SJSA1 (cell line): ENCODE measurements around the gene IL10RA. TPM values are rescaled to one million over a fixed set of nuclear protein-coding genes. Genes with fewer than 3 reads are reported as not detected.
"Not testable (repeated sequence)": the region's sequence is repeated elsewhere in the genome, so short reads cannot be mapped to it uniquely, and the experiment has no call there.

Source experiments
- DNase-seq, 2 experiments: peaks; one replicate each; pipeline ENCODE4 v3.0.0-alpha.2; 2015 to 2020; ENCODE audit warnings: low spot score in 2 of 2, low read depth in 1 of 2
- H3K27ac ChIP-seq: fragments of 250-450 bp; sonication (Bioruptor Pico); 2 replicates; pipeline ENCODE4 v1.5.1; 2020; ENCODE audit warnings: mild to moderate bottlenecking, moderate library complexity
- H3K27me3 ChIP-seq: fragments of 250-450 bp; sonication (Bioruptor Pico); replicated peaks from 2 replicates; pipeline ENCODE4 v1.5.1; 2020; ENCODE audit warnings: mild to moderate bottlenecking, moderate library complexity
- H3K36me3 ChIP-seq: fragments of 250-450 bp; sonication (Bioruptor Pico); 2 replicates; pipeline ENCODE4 v1.5.1; 2020; ENCODE audit warnings: mild to moderate bottlenecking
- H3K4me1 ChIP-seq: fragments of 250-450 bp; sonication (Bioruptor Pico); replicated peaks from 2 replicates; pipeline ENCODE4 v1.6.1; 2021; ENCODE audit warnings: mild to moderate bottlenecking
- H3K4me3 ChIP-seq: fragments of 250-450 bp; sonication (Bioruptor Pico); 2 replicates; pipeline ENCODE4 v1.5.1; 2020; ENCODE audit warnings: mild to moderate bottlenecking
- H3K9me3 ChIP-seq: fragments of 250-450 bp; sonication (Bioruptor Pico); replicated peaks from 2 replicates; pipeline ENCODE4 v1.5.1; 2020; ENCODE audit warnings: mild to moderate bottlenecking
- total RNA-seq: library from RNA; depleted of rRNA; stranded (reverse); fragments of >200 nt; shearing (Covaris generic); gene quantifications from 2 replicates; pipeline ENCODE4 v1.2.3, GENCODE V29; 2014

The IL10RA gene
- total RNA-seq, 1 experiment from 2014 or later, result not detected

DNA sequence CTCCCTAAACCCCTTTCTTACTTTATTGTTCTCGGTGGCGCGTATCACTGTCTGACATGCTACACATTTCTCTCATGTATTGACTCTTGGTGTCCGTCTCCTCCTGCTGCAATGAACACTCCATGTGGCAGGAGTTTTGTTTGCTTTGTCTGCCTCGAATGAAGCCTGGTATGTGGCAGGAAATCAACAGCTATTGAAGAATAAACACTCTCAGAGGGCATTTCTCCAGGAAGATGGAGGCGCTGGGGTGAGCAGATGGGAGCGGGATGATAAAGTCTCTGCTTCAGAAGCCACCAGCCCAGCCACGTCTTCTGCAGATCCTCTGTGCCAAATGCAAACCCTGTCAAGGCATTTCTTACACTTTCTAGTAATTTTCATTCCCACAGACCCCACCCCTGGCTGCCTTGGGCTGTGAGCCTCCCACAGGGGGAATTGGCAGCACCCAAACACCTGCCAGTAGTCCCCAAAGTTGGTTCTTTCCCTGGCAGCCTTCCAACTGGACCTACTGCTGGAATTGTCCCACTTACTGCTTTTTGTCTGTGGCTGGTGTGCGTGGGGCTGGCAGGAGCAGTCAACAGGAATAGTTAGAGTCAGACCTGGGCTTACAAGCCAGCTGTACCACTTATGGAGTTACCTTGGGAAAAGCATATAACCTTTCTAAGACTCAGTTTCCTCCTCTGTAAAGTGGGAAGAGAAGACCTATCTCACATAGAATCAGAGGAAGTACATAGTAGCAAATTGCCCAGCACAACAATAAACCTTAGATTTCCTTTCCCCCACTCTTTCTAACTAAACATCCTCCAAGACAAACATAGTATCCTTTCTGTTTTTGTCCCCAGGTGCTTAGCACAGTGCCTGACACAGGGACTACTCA, 13.3 kb upstream of the IL10RA start:
- Histone ChIP-seq H3K9me3 (no peaks in the 10 kb centered on the region), H3K4me1 (no peaks in the 10 kb centered on the region), H3K36me3 (no peaks in the 10 kb centered on the region), H3K4me3 (no peak overlapping the region), H3K27me3 (no peaks in the 10 kb centered on the region), H3K27ac (no peak overlapping the region)
- DNase-seq, result peak in 1 of 2 experiments; percentile 2

DNA sequence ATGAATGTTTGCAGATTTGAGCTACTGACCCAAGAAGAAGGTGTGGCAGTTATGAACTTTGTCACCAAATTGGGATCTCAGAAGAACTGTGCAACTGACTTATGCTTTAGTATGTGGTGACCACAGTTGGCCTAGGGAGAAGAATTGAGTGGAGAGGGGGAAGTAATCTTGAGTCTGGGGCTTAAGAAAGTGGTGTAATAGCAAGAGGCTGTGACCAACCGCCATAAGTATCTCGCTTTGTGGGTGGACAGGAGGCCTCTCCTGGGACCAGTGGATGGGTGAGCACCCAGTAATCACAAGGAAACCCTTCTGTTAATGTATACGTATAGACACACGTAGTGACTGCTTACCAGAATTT, 12.7 kb upstream of the IL10RA start:
- Histone ChIP-seq H3K36me3 (no peaks in the 10 kb centered on the region), H3K27me3 (no peaks in the 10 kb centered on the region), H3K4me3 (no peak overlapping the region), H3K4me1 (no peaks in the 10 kb centered on the region), H3K9me3 (no peaks in the 10 kb centered on the region), H3K27ac (no peak overlapping the region)
- DNase-seq, result no peak

DNA sequence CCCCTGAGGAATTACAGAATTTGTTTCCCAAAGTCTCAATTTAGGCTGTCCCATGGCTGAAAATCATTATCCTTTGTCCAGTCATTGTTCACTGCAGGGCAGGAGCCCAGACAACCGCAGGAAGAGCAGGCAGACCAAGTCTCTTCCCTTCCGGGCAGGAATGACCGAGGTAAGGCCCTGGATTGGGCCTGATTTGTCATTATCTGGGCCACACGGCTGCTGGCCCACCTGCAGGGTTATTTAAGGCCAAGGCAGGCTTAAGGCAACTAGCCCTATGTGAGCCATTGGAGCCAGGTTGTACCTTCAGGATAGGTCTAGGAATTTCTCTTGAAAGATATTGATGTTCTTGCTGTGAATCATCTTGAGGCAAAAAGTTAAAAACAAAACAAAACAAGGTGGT, 9.7 kb upstream of the IL10RA start:
- H3K9me3 ChIP-seq, result no peaks in the 10 kb centered on the region
- no peak for DNase-seq
- H3K4me1 ChIP-seq, result no peaks in the 10 kb centered on the region
- no peak overlapping the region for H3K27ac ChIP-seq
- H3K36me3 ChIP-seq, result no peaks in the 10 kb centered on the region
- no peak overlapping the region for H3K4me3 ChIP-seq
- no peaks in the 10 kb centered on the region for H3K27me3 ChIP-seq

DNA sequence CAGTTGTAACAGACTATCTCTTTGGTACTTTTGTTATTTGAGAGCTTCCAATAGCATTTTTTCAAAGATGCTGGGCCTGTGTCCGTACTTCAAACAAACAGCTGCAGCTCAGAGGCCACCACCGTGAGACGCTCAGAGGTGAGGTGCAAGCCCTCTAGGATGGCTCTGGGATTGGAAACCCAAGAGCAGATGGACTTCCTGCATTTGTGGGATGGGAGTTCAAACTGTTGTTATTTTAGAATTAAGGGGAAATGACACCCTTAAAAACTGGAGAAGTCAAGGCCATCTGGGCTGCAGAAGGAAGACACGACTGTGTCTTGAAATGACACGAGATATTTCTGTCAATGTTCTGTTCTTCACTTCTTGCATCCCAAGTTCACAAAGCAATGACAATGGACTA, 9.2 kb upstream of the IL10RA start:
- no peaks in the 10 kb centered on the region for H3K36me3 ChIP-seq
- no peak for DNase-seq

DNA sequence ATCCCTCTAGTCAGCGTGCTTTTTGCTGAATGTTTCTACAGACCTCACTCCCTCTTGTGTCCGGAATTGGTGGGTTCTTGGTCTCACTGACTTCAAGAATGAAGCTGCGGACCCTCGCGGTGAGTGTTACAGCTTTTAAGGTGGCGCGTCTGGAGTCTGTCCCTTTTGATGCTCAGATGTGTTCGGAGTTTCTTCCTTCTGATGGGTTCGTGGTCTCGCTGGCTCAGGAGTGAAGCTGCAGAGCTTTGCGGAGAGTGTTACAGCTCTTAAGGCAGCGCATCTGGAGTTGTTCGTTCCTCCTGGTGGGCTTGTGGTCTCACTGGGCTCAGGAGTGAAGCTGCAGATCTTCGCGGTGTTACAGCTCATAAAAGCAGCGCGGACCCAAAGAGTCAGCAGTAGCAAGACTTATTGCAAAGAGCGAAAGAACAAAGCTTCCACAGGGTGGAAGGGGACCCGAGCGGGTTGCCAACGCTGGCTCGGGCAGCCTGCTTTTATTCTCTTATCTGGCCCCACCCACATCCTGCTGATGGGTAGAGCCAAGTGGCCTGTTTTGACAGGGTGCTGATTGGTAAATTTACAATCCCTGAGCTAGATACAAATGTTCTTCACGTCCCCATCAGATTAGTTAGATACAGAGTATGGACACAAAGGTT, 8.5 kb upstream of the IL10RA start:
- not testable (repeated sequence) for DNase-seq, H3K9me3 ChIP-seq, H3K36me3 ChIP-seq, H3K27ac ChIP-seq, H3K4me1 ChIP-seq, H3K4me3 ChIP-seq, H3K27me3 ChIP-seq

More for the DNA sequence above, 9.2 kb upstream of the IL10RA start:
- Histone ChIP-seq H3K4me1 (no peaks in the 10 kb centered on the region), H3K27me3 (no peaks in the 10 kb centered on the region), H3K9me3 (no peaks in the 10 kb centered on the region), H3K4me3 (no peak overlapping the region), H3K27ac (no peak overlapping the region)

DNA sequence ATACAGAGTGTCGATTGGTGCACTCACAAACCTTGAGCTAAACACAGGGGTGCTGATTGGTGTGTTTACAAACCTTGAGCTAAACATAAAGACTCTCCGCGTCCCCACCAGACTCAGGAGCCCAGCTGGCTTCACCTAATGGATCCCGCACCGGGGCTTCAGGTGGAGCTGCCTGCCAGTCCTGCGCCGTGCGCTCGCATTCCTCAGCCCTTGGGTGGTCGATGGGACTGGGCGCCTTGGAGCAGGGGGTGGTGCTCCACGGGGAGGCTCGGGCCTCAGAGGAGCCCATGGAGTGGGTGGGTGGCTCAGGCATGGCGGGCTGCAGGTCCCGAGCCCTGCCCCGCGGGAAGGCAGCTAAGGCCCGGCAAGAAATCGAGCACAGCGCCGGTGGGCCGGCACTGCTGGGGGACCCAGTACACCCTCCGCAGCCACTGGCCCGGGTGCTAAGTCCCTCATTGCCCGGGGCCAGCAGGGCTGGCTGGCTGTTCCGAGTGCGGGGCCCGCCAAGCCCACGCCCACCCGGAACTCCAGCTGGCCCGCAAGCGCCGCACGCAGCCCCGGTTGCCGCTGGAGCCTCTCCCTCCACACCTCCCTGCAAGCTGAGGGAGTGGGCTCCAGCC, 7.8 kb upstream of the IL10RA start:
- H3K9me3 ChIP-seq, H3K4me1 ChIP-seq, H3K4me3 ChIP-seq, H3K27me3 ChIP-seq, H3K27ac ChIP-seq, H3K36me3 ChIP-seq, DNase-seq: not testable (repeated sequence)

DNA sequence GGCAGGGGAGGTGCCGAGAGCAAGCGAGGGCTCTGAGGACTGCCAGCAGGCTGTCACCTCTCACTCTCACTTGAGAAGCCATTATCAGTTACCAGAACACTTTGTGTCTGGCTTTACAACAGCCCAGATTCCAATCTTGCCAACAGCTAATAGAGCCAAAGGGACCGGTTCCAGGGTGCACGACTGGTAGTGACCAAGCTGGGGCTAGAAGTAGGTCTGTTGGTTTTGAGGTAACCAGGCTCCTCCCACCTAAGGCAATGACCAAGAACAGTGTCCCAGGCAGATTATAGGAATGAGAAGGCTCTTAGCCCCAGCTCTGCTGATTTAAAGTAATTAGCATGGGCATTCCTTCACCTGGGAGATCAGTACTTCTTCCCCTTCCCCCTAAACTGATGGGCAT, 7.2 kb upstream of the IL10RA start:
- H3K4me3 ChIP-seq, result no peak overlapping the region
- H3K36me3 ChIP-seq, result no peaks in the 10 kb centered on the region
- H3K9me3 ChIP-seq, result no peaks in the 10 kb centered on the region
- H3K4me1 ChIP-seq, result no peaks in the 10 kb centered on the region
- no peak for DNase-seq
- no peaks in the 10 kb centered on the region for H3K27me3 ChIP-seq
- no peak overlapping the region for H3K27ac ChIP-seq

DNA sequence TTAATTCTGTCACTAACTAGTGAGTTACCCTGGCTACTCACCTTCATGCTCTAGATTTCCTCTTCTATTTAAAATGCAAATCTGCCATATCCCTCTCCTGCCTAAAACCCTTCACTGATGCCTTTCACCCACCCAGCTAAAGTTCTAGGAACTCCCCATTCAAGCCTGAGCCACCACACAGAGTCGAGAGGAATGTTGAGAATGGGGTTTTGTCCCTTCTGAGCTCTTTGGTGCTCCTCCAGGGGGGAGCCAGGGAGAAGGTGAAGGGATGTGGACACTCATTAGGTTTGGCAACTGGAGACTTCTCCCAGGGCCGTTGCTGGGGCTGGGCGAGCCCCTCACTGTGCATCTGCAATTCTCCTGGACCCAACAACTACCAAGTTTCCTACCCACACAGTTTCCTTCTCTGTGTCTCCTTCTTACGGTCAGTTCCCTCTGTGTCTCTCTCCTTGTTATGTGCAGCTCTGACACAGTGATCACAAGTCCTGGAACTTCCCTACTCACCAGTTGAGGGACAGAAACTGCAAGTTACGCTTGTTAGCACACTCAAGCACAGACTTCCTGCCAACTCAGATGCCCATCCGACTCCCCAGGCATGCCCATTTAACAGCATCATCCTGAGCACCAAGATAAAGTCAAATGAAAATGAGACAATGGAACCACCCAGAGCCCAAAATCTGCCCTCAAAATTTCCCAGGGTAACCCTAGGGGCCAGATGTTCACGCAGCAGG, 6.5 kb upstream of the IL10RA start:
- no peaks in the 10 kb centered on the region for H3K27me3 ChIP-seq
- H3K9me3 ChIP-seq, result no peaks in the 10 kb centered on the region
- DNase-seq, result no peak
- no peak overlapping the region for H3K4me3 ChIP-seq
- no peaks in the 10 kb centered on the region for H3K36me3 ChIP-seq
- H3K27ac ChIP-seq, result no peak overlapping the region
- no peaks in the 10 kb centered on the region for H3K4me1 ChIP-seq

DNA sequence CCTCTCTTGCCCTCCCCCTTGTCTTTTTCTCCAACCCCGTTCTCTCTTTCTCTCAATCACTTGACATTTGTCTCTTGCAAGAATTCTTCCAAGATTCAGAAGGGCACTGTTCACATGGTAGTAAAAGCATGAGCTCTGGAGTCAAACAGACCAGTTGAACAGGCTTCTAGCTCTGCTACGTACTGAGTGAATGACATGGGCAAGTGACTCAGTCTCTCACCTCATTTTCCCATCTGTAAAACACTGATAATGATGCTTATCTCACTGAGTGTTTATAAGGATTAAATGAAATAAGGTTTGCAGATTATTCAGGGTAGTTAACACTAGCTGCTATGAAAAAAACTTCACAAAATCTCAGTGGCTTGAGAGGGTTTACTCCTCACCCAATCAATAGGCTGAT, 5.9 kb upstream of the IL10RA start:
- no peak for DNase-seq
- Histone ChIP-seq H3K9me3 (no peaks in the 10 kb centered on the region), H3K36me3 (no peaks in the 10 kb centered on the region), H3K4me1 (no peaks in the 10 kb centered on the region), H3K27me3 (no peaks in the 10 kb centered on the region), H3K4me3 (no peak overlapping the region), H3K27ac (no peak overlapping the region)

DNA sequence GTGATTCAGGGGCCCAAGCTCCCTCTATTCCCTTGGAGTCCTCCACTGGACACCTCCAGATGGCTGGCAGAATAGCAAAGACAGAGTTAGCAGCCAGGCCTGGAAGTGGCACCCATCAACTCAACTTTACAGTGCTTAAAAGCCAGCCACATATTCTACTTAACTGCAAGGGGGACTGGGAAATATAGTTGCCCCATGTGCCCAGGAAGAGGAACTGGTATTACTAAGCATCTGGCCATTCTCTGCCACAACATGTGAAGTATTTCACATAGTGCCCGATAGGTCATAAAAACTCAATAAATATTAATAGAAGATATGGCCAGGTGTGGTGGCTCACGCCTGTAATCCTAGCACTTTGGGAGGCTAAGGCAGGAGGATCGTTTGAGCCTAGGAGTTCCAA, 5.5 kb upstream of the IL10RA start:
- H3K36me3 ChIP-seq, result no peaks in the 10 kb centered on the region
- DNase-seq, result no peak
- H3K27ac ChIP-seq, result no peak overlapping the region
- H3K4me1 ChIP-seq, result no peaks in the 10 kb centered on the region
- H3K9me3 ChIP-seq, result no peaks in the 10 kb centered on the region
- no peak overlapping the region for H3K4me3 ChIP-seq
- H3K27me3 ChIP-seq, result peaks cover under 1% of the 10 kb centered on the region; the same call in 1 of the 2 replicates

DNA sequence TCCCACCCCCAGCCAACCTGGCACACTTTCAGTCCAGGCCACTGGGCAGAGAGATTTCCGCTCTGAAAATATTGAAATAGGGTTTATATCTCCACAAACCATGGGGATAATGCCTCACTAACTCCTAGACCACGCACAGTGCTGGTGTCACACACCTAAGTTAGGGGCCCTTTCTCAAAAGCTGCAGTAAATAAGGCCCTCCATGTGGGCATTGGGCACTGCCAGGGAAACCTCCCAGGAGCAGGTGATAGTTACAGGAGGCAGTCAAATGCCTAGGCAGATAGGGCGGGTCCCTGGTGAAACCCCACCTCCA, 3.1 kb upstream of the IL10RA start:
- Histone ChIP-seq H3K4me3 (no peak overlapping the region), H3K27ac (no peak overlapping the region), H3K4me1 (no peaks in the 10 kb centered on the region), H3K9me3 (no peaks in the 10 kb centered on the region), H3K36me3 (no peaks in the 10 kb centered on the region), H3K27me3 (peaks cover 9% of the 10 kb centered on the region)
- no peak for DNase-seq

DNA sequence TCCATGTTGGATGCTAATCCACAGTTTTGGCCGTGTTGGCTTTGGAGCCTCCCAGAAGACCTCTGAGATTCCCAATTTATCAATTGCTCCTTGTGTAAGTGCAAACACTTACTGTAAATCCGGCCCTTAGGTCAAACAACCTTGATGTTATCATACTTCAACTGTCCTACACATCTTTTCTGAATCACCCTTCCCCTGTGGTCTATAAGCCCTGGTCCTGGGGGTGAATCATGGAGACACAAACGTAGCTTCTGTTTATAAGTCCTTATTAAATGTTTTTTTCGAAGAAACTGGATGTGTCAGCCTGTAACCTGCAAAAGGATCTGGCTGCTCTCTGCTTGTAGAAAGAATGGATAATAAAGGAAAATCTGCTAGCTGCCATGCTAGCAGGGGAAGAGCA, 1.7 kb upstream of the IL10RA start:
- DNase-seq, result no peak
- Histone ChIP-seq H3K4me3 (no peak overlapping the region), H3K27me3 (peaks cover 9% of the 10 kb centered on the region), H3K9me3 (no peaks in the 10 kb centered on the region), H3K4me1 (no peaks in the 10 kb centered on the region), H3K27ac (no peak overlapping the region), H3K36me3 (no peaks in the 10 kb centered on the region)

DNA sequence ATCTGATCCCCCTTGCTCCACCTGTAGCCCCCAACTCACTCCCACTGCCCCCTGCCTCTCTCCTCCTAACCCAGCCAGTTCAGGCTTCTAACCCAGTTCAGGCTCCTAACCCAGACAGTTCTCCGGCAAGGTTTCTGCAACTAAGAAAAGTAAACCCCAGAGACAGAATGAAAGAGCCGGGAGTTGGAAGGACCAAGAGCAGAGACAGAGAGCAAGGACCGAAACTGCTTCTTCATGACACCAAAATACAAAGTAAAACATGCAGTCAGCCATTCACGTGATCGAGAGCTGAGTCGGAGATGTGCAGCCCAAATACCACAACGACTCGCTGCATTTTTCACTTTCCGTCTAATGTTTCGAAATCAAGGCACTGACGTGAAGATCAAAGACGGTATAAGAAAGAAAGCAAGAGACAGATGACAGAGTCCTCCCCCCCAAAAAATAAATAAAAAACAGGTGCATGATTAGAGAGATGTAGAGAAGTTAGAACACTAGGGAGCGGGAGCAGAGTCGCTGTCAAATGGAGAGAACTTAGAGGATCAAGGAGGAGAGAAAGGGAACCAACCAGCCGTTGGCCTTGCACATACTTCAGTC, 884 bp downstream of the IL10RA start:
- no peak overlapping the region for H3K4me3 ChIP-seq
- H3K4me1 ChIP-seq, result no peaks in the 10 kb centered on the region
- H3K27me3 ChIP-seq, result peaks cover 9% of the 10 kb centered on the region
- no peaks in the 10 kb centered on the region for H3K9me3 ChIP-seq
- no peak for DNase-seq
- H3K27ac ChIP-seq, result no peak overlapping the region
- no peaks in the 10 kb centered on the region for H3K36me3 ChIP-seq
